ENCODE data around the gene FAM219A. TPM values are rescaled to one million over a fixed set of nuclear protein-coding genes. Genes with fewer than 3 reads are reported as not detected.

FAM219A gene
- total RNA-seq, 1 donor from 2014 or later = 16.8 TPM

GRCh38 chr9:34400686-34401602, 57.4 kb downstream of the FAM219A start:
- H3K36me3 ChIP-seq (ENCODE audit: control insufficient read depth, insufficient read depth, low read length) = peaks cover 7% of the 10 kb centered on the region

GRCh38 chr9:34400275-34400674, 58.1 kb downstream of the FAM219A start:
- H3K4me3 ChIP-seq (ENCODE audit: low read depth, low read length) = no peak overlapping the region
- H3K36me3 ChIP-seq (ENCODE audit: control insufficient read depth, insufficient read depth, low read length) = peaks cover 7% of the 10 kb centered on the region
- TF ChIP-seq CTCF (IDR thresholded peaks at IDR 0.05; ENCODE audit: insufficient read depth, low read length, poor library complexity, severe bottlenecking) = peak; percentile 17
- no peaks in the 10 kb centered on the region for H3K27me3 ChIP-seq (ENCODE audit: control insufficient read depth, insufficient read depth, low read length)
- DNase-seq (ENCODE audit: low read depth) = no peak

More at GRCh38 chr9:34400686-34401602, 57.4 kb downstream of the FAM219A start:
- Histone ChIP-seq H3K4me3 (ENCODE audit: low read depth, low read length) (no peak overlapping the region), H3K27me3 (ENCODE audit: control insufficient read depth, insufficient read depth, low read length) (no peaks in the 10 kb centered on the region)
- DNase-seq (ENCODE audit: low read depth) = no peak
- no peak for TF ChIP-seq CTCF (IDR thresholded peaks at IDR 0.05; ENCODE audit: insufficient read depth, low read length, poor library complexity, severe bottlenecking)

- H3K36me3 ChIP-seq (ENCODE audit: control insufficient read depth, insufficient read depth, low read length) = peaks cover 7% of the 10 kb centered on the region
- H3K4me3 ChIP-seq (ENCODE audit: low read depth, low read length) = no peak overlapping the region
- DNase-seq (ENCODE audit: low read depth) = no peak
- no peak for TF ChIP-seq CTCF (IDR thresholded peaks at IDR 0.05; ENCODE audit: insufficient read depth, low read length, poor library complexity, severe bottlenecking)
- no peaks in the 10 kb centered on the region for H3K27me3 ChIP-seq (ENCODE audit: control insufficient read depth, insufficient read depth, low read length)
These were observed 58.6 kb downstream of the FAM219A start for GRCh38 chr9:34399729-34400128.

GRCh38 chr9:34398875-34399274, 59.5 kb downstream of the FAM219A start:
- DNase-seq (ENCODE audit: low read depth) = no peak
- peaks cover 7% of the 10 kb centered on the region for H3K36me3 ChIP-seq (ENCODE audit: control insufficient read depth, insufficient read depth, low read length)
- H3K27me3 ChIP-seq (ENCODE audit: control insufficient read depth, insufficient read depth, low read length) = no peaks in the 10 kb centered on the region
- H3K4me3 ChIP-seq (ENCODE audit: low read depth, low read length) = no peak overlapping the region
- no peak for TF ChIP-seq CTCF (IDR thresholded peaks at IDR 0.05; ENCODE audit: insufficient read depth, low read length, poor library complexity, severe bottlenecking)

GRCh38 chr9:34396276-34397214, 61.8 kb downstream of the FAM219A start:
- no peak for TF ChIP-seq CTCF (IDR thresholded peaks at IDR 0.05; ENCODE audit: insufficient read depth, low read length, poor library complexity, severe bottlenecking)
- H3K27me3 ChIP-seq (ENCODE audit: control insufficient read depth, insufficient read depth, low read length) = no peaks in the 10 kb centered on the region
- no peak for DNase-seq (ENCODE audit: low read depth)

More at GRCh38 chr9:34396276-34397214, 61.8 kb downstream of the FAM219A start:
- Histone ChIP-seq H3K4me3 (ENCODE audit: low read depth, low read length) (no peak overlapping the region), H3K36me3 (ENCODE audit: control insufficient read depth, insufficient read depth, low read length) (peaks cover 5% of the 10 kb centered on the region)
